GM18873 (cell line): Measurements from ENCODE around the gene NAA16.
A peak's percentile ranks its signal among the peaks of the same experiment; 100 is the strongest.
"Not testable (repeated sequence)": the region's sequence is repeated elsewhere in the genome, so short reads cannot be mapped to it uniquely, and the experiment has no call there.

Experiments used
- ATAC-seq: cut with Tn5 transposase; IDR thresholded peaks from one replicate; pipeline ENCODE4 v1.9.1; 2021; ENCODE audit warnings: mild to moderate bottlenecking, moderate library complexity, moderate number of reproducible peaks; ENCODE audit not compliant: unreplicated experiment, low FRiP score

Gene NAA16

GRCh38 chr13:41310963-41311405 is at the start of gene NAA16:
TSS of gene NAA16 (plus strand) at chr13:41311267. CDS start at chr13:41311529, 262 bp downstream.
- ATAC-seq, result peak; percentile 56

- ATAC-seq, result peak; percentile 91
Observed at GRCh38 chr13:41263261-41263971, 47.7 kb upstream of the NAA16 start, which contains the start of gene MTRF1. TSS of gene MTRF1 (minus strand) at chr13:41263576. CDS start at chr13:41260907, 2,669 bp downstream.

GRCh38 chr13:41267106-41267505 is 44.0 kb upstream of the NAA16 start:
- no peak for ATAC-seq

- ATAC-seq, result no peak
Observed at GRCh38 chr13:41268764-41269163, 42.3 kb upstream of the NAA16 start.

GRCh38 chr13:41271456-41272285 is 39.4 kb upstream of the NAA16 start:
- no peak for ATAC-seq

GRCh38 chr13:41273831-41274441 is 37.1 kb upstream of the NAA16 start:
- no peak for ATAC-seq

- no peak for ATAC-seq
Observed at GRCh38 chr13:41274881-41275280, 36.2 kb upstream of the NAA16 start.

GRCh38 chr13:41276824-41277223 is 34.2 kb upstream of the NAA16 start:
- ATAC-seq, result no peak

- ATAC-seq, result not testable (repeated sequence)
Observed at GRCh38 chr13:41279156-41279555, 31.9 kb upstream of the NAA16 start.

GRCh38 chr13:41282129-41282571 is 28.9 kb upstream of the NAA16 start:
- ATAC-seq, result no peak

- no peak for ATAC-seq
Observed at GRCh38 chr13:41284512-41285288, 26.4 kb upstream of the NAA16 start.

GRCh38 chr13:41286370-41286769 is 24.7 kb upstream of the NAA16 start:
- ATAC-seq, result no peak

GRCh38 chr13:41289463-41289881 is 21.6 kb upstream of the NAA16 start:
- ATAC-seq, result no peak

- no peak for ATAC-seq
Observed at GRCh38 chr13:41291246-41291645, 19.8 kb upstream of the NAA16 start.

- no peak for ATAC-seq
Observed at GRCh38 chr13:41293272-41293671, 17.8 kb upstream of the NAA16 start.

- no peak for ATAC-seq
Observed at GRCh38 chr13:41294914-41295313, 16.2 kb upstream of the NAA16 start.

GRCh38 chr13:41295973-41296372 is 15.1 kb upstream of the NAA16 start:
- ATAC-seq, result no peak

- ATAC-seq, result no peak
Observed at GRCh38 chr13:41296879-41297646, 14.0 kb upstream of the NAA16 start.

- ATAC-seq, result no peak
Observed at GRCh38 chr13:41299316-41300094, 11.6 kb upstream of the NAA16 start.
